Liver (tissue), 3 donors: ENCODE measurements around the gene RMND5A.

Source experiments
- JUND ChIP-seq, 2 donors: IDR thresholded peaks; 2 replicates each; pipeline ENCODE4 v1.6.1; 2016; ENCODE audit warnings: antibody characterized with exemption in 2 of 2
- SP1 ChIP-seq: IDR thresholded peaks from 2 replicates; pipeline ENCODE4 v1.6.1; 2018; ENCODE audit warnings: antibody characterized with exemption, mild to moderate bottlenecking
- TAF1 ChIP-seq: conservative IDR thresholded peaks from 2 replicates; pipeline ENCODE4 v1.6.1; 2016; ENCODE audit warnings: antibody characterized with exemption, mild to moderate bottlenecking
- TF ChIP-seq, protein P1 (sequence below): fragments of 150-350 bp; IDR thresholded peaks from 2 replicates; pipeline ENCODE4 v1.5.1; 2017; ENCODE audit warnings: improper control_type of control experiment, low read depth, low read length; ENCODE audit not compliant: missing input control
- TF ChIP-seq, protein P2 (sequence below): IDR thresholded peaks from 2 replicates; pipeline ENCODE4 v1.6.1; 2016; ENCODE audit warnings: antibody characterized with exemption
- donor health status: healthy.
- donor health status: healthy.

DNA sequence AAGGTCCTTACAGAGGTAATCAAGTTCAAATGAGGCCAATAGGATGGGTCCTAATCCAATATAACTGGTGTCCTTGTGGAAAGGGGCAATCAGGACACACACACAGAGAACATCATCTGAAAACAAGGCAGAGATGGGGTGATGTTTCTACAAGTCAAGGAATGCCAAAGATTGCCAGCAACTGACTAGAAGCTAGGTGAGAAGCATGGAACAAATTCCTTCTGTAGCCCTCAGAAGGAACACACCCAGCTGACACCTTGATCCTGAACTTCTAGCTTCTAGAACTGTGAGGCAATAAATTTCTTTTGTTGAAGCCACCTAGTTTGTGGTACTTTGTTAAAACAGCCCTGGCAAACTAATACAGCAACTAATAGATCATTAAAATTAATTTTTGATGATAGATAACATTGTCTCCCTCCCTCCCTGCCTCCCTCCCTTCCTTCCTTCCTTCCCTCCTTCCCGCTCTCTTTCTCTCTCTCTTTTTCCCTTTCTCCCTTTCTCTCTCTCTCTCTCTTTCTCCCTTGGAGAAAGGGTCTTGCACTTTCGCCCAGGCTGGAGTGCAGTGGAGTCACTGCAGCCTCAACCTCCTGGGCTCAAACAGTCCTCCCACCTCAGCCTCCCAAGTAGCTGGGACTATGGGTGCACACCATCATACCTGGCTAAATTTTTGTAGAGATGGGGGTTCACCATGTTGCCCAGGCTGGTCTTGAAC is 80.9 kb downstream of the RMND5A start:
- TF ChIP-seq, protein P1, sequence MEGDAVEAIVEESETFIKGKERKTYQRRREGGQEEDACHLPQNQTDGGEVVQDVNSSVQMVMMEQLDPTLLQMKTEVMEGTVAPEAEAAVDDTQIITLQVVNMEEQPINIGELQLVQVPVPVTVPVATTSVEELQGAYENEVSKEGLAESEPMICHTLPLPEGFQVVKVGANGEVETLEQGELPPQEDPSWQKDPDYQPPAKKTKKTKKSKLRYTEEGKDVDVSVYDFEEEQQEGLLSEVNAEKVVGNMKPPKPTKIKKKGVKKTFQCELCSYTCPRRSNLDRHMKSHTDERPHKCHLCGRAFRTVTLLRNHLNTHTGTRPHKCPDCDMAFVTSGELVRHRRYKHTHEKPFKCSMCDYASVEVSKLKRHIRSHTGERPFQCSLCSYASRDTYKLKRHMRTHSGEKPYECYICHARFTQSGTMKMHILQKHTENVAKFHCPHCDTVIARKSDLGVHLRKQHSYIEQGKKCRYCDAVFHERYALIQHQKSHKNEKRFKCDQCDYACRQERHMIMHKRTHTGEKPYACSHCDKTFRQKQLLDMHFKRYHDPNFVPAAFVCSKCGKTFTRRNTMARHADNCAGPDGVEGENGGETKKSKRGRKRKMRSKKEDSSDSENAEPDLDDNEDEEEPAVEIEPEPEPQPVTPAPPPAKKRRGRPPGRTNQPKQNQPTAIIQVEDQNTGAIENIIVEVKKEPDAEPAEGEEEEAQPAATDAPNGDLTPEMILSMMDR: no peak
- TF ChIP-seq TAF1 (no peak), SP1 (no peak), JUND (IDR thresholded peaks at IDR 0.05) (no peak)
- TF ChIP-seq, protein P2, sequence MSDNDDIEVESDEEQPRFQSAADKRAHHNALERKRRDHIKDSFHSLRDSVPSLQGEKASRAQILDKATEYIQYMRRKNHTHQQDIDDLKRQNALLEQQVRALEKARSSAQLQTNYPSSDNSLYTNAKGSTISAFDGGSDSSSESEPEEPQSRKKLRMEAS: no peak
